ENCODE measurements around the gene MIR17HG.
"Not testable (repeated sequence)": the region's sequence is repeated elsewhere in the genome, so short reads cannot be mapped to it uniquely, and the experiment has no call there.

Gene MIR17HG

DNA sequence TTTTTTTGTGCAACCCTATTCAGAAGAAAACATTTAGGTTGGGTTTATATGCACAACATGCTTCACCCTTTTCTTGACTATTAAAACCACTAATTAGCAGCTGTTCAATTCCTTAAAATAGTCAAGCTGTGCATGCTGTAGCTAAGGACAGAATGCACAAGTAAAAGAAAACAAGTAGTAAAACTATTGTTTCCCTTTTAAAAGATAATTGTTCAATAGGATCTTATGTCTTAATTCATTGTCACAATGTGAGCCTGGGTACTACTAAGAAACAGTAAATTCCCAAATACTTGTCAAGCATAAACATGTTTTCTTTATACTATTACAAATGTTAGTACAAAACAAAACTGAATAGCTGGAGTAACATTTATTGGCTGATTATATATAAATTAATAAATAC is 32.6 kb upstream of the MIR17HG start:
- H3K4me1 ChIP-seq (ENCODE audit: low read length) = 0 out of 2 replicates have a peak, but pooled peaks cover 5% of the 10 kb centered on the region
- DNase-seq = no peak
- H2AFZ ChIP-seq (ENCODE audit: low read length) = no peak overlapping the region
- no peak overlapping the region for H3K4me3 ChIP-seq (ENCODE audit: low read length)
- H3K9ac ChIP-seq (ENCODE audit: low read length) = no peak overlapping the region
- no peaks in the 10 kb centered on the region for H4K20me1 ChIP-seq (ENCODE audit: insufficient read depth, low read length)
- no peak overlapping the region for H3K27ac ChIP-seq (ENCODE audit: low read length)
- H3K9me2 ChIP-seq (replicated peaks; ENCODE audit: insufficient read depth, low read length) = no peaks in the 10 kb centered on the region
- H3K27me3 ChIP-seq (replicated peaks; ENCODE audit: insufficient read depth, low read length) = no peaks in the 10 kb centered on the region
- no peaks in the 10 kb centered on the region for H3K36me3 ChIP-seq (replicated peaks; ENCODE audit: insufficient read depth, low read length)
- H3K79me2 ChIP-seq (ENCODE audit: low read length) = no peaks in the 10 kb centered on the region
- H3K4me2 ChIP-seq (ENCODE audit: low read depth, low read length) = no peak overlapping the region
- no peaks in the 10 kb centered on the region for H3K9me3 ChIP-seq (replicated peaks; ENCODE audit: insufficient read depth, low read length)
- no peak for TF ChIP-seq EZH2 (optimal IDR thresholded peaks at IDR 0.05; ENCODE audit: low read depth, low read length)
- H3F3A ChIP-seq (ENCODE audit: insufficient read depth, low read length) = no peaks in the 10 kb centered on the region

DNA sequence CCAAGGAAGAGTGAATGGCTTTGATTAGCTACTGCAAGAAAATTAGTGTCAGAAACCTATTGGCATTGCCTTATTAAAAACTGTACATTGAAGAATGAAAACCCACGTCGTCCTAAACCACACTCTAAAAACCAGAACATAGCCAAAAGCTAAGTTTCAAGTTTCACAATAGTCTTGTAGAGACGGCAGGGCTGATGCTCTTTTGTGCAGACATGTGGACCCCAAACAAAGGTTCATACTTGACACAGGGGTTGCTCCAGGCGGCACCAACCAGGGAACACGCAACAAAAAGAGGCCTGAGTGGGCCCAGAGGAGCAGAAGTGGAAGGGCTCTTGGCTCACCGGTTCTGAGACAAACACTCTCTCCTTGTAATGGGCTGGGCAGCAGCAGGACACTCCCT is 28.6 kb upstream of the MIR17HG start:
- no peak overlapping the region for H3K27ac ChIP-seq (ENCODE audit: low read length)
- no peaks in the 10 kb centered on the region for H3K36me3 ChIP-seq (replicated peaks; ENCODE audit: insufficient read depth, low read length)
- no peaks in the 10 kb centered on the region for H3F3A ChIP-seq (ENCODE audit: insufficient read depth, low read length)
- H3K4me2 ChIP-seq (ENCODE audit: low read depth, low read length) = no peak overlapping the region
- TF ChIP-seq, protein P1, sequence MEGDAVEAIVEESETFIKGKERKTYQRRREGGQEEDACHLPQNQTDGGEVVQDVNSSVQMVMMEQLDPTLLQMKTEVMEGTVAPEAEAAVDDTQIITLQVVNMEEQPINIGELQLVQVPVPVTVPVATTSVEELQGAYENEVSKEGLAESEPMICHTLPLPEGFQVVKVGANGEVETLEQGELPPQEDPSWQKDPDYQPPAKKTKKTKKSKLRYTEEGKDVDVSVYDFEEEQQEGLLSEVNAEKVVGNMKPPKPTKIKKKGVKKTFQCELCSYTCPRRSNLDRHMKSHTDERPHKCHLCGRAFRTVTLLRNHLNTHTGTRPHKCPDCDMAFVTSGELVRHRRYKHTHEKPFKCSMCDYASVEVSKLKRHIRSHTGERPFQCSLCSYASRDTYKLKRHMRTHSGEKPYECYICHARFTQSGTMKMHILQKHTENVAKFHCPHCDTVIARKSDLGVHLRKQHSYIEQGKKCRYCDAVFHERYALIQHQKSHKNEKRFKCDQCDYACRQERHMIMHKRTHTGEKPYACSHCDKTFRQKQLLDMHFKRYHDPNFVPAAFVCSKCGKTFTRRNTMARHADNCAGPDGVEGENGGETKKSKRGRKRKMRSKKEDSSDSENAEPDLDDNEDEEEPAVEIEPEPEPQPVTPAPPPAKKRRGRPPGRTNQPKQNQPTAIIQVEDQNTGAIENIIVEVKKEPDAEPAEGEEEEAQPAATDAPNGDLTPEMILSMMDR (IDR thresholded peaks at IDR 0.05; ENCODE audit: low read length) = no peak
- TF ChIP-seq EZH2phosphoT487 (IDR thresholded peaks at IDR 0.05; ENCODE audit: low read length) (no peak), EZH2 (optimal IDR thresholded peaks at IDR 0.05; ENCODE audit: low read depth, low read length) (no peak)
- H3K79me2 ChIP-seq (ENCODE audit: low read length) = no peaks in the 10 kb centered on the region
- H3K4me1 ChIP-seq (ENCODE audit: low read length) = 0 out of 2 replicates have a peak, but pooled peaks cover 5% of the 10 kb centered on the region
- no peak overlapping the region for H3K4me3 ChIP-seq (ENCODE audit: low read length)
- no peaks in the 10 kb centered on the region for H3K27me3 ChIP-seq (replicated peaks; ENCODE audit: insufficient read depth, low read length)
- no peaks in the 10 kb centered on the region for H3K9me2 ChIP-seq (replicated peaks; ENCODE audit: insufficient read depth, low read length)
- no peaks in the 10 kb centered on the region for H3K9me3 ChIP-seq (replicated peaks; ENCODE audit: insufficient read depth, low read length)
- H2AFZ ChIP-seq (ENCODE audit: low read length) = no peak overlapping the region
- no peak overlapping the region for H3K9ac ChIP-seq (ENCODE audit: low read length)
- DNase-seq = peak; percentile 7
- no peaks in the 10 kb centered on the region for H4K20me1 ChIP-seq (ENCODE audit: insufficient read depth, low read length)

DNA sequence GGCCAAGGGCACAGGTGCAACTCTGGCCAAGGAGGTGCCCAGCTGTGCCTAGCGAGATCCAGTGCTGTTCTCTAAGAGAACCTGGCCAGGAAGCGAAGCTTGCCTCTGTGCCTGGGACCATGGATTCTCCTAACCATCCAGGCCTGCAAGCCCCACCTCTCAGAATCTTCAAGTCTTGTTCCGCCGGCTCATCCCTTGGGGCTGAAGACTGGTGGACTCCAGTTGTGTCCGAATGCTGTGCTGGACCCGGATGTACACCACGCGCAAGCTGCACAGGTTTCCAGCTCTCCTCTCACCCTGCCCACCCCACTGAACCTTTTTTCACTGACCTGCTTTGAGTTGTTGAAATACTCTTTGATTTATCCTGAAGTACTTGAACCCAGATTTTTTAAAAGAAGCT is 27.5 kb upstream of the MIR17HG start:
- no peak overlapping the region for H3K4me3 ChIP-seq (ENCODE audit: low read length)
- no peaks in the 10 kb centered on the region for H3K79me2 ChIP-seq (ENCODE audit: low read length)
- H2AFZ ChIP-seq (ENCODE audit: low read length) = no peak overlapping the region
- no peaks in the 10 kb centered on the region for H3K27me3 ChIP-seq (replicated peaks; ENCODE audit: insufficient read depth, low read length)
- H4K20me1 ChIP-seq (ENCODE audit: insufficient read depth, low read length) = no peaks in the 10 kb centered on the region
- no peaks in the 10 kb centered on the region for H3K9me3 ChIP-seq (replicated peaks; ENCODE audit: insufficient read depth, low read length)
- H3K27ac ChIP-seq (ENCODE audit: low read length) = no peak overlapping the region
- 0 out of 2 replicates have a peak, but pooled peaks cover 5% of the 10 kb centered on the region for H3K4me1 ChIP-seq (ENCODE audit: low read length)
- no peak for DNase-seq
- no peak for TF ChIP-seq EZH2phosphoT487 (IDR thresholded peaks at IDR 0.05; ENCODE audit: low read length)
- no peak for TF ChIP-seq EZH2 (optimal IDR thresholded peaks at IDR 0.05; ENCODE audit: low read depth, low read length)
- TF ChIP-seq, protein P1 (IDR thresholded peaks at IDR 0.05; ENCODE audit: low read length) = no peak
- H3K9me2 ChIP-seq (replicated peaks; ENCODE audit: insufficient read depth, low read length) = no peaks in the 10 kb centered on the region
- H3K9ac ChIP-seq (ENCODE audit: low read length) = no peak overlapping the region
- no peaks in the 10 kb centered on the region for H3K36me3 ChIP-seq (replicated peaks; ENCODE audit: insufficient read depth, low read length)
- H3F3A ChIP-seq (ENCODE audit: insufficient read depth, low read length) = no peaks in the 10 kb centered on the region
- H3K4me2 ChIP-seq (ENCODE audit: low read depth, low read length) = no peak overlapping the region

DNA sequence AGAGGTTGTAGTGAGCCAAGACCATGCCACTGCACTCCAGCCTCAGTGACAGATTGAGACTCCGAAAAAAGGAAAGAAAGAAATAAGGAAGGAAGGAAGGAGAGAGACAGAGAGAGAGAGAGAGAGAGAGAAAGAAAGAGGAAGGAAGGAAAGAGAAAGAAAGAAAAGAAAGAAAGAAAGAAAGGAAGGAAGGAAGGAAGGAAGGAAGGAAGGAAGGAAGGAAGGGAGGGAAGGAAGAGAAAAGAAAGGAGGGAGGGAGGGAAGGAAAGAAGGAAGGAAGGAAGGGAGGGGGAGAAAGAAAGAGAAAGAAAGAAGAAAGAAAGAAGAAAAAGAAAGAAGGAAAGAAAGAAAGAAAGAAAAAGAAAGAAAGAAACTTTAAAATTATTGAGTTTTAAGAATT is 26.5 kb upstream of the MIR17HG start:
- DNase-seq; H3K4me1 ChIP-seq (ENCODE audit: low read length); H3K27me3 ChIP-seq (replicated peaks; ENCODE audit: insufficient read depth, low read length); H3K9ac ChIP-seq (ENCODE audit: low read length); H3K4me2 ChIP-seq (ENCODE audit: low read depth, low read length); H3K27ac ChIP-seq (ENCODE audit: low read length); H3F3A ChIP-seq (ENCODE audit: insufficient read depth, low read length); H3K79me2 ChIP-seq (ENCODE audit: low read length); H3K36me3 ChIP-seq (replicated peaks; ENCODE audit: insufficient read depth, low read length); H3K9me2 ChIP-seq (replicated peaks; ENCODE audit: insufficient read depth, low read length); H3K4me3 ChIP-seq (ENCODE audit: low read length); H3K9me3 ChIP-seq (replicated peaks; ENCODE audit: insufficient read depth, low read length); H4K20me1 ChIP-seq (ENCODE audit: insufficient read depth, low read length); H2AFZ ChIP-seq (ENCODE audit: low read length): not testable (repeated sequence)
